ENCODE measurements around the gene TMEM267. TPM values are rescaled to one million over a fixed set of nuclear protein-coding genes. Genes with fewer than 3 reads are reported as not detected.

Gene TMEM267
- polyA plus RNA-seq, 1 donor from 2014 or later = 8.0 TPM

DNA sequence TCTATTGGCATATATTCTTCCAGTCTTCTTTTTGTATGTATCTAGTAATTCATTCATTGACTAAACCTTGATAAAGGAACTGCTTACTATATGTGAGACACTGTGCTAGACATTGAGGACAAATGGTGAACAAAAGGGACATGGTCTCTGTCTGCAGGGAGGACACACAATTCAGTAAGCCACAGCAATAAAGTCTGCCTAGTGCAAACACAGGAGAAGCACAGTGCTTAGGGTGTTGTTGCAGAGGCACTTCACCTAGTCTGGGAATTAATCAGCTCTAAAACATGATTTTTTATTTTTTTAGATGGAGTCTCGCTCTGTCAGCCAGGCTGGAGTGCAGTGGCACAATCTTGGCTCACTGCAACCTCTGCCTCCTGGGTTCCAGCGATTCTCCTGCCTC is 65.1 kb downstream of the TMEM267 start:
- no peaks in the 10 kb centered on the region for H3K27me3 ChIP-seq (ENCODE audit: insufficient read depth, low read depth, low read length)

GRCh38 chr5:43416803-43417394 is 66.8 kb downstream of the TMEM267 start:
- H3K27ac ChIP-seq (ENCODE audit: low read length) = no peak overlapping the region
- no peak overlapping the region for H3K4me2 ChIP-seq (ENCODE audit: low read length)
- H3K9ac ChIP-seq (ENCODE audit: low read length) = no peak overlapping the region

More for the DNA sequence above, 65.1 kb downstream of the TMEM267 start:
- Histone ChIP-seq H3F3A (ENCODE audit: insufficient read depth, low read length, poor library complexity, severe bottlenecking) (no peaks in the 10 kb centered on the region), H3K9ac (ENCODE audit: low read length) (no peak overlapping the region), H3K4me2 (ENCODE audit: low read length) (no peak overlapping the region), H3K9me2 (ENCODE audit: insufficient read depth, low read length) (no peaks in the 10 kb centered on the region), H3K9me3 (ENCODE audit: low read length) (no peaks in the 10 kb centered on the region), H3K27ac (ENCODE audit: low read length) (no peak overlapping the region), H4K20me1 (ENCODE audit: insufficient read depth) (no peaks in the 10 kb centered on the region), H3K4me3 (ENCODE audit: low read length) (no peak overlapping the region), H2AFZ (ENCODE audit: low read depth, low read length) (no peak overlapping the region), H3K79me2 (replicated peaks; ENCODE audit: insufficient read depth, low read length) (no peaks in the 10 kb centered on the region), H3K36me3 (ENCODE audit: insufficient read depth, low read length) (no peaks in the 10 kb centered on the region)
- TF ChIP-seq POLR2AphosphoS5 (IDR thresholded peaks at IDR 0.05) (no peak), MXI1 (conservative IDR thresholded peaks at IDR 0.05; ENCODE audit: poor library complexity, severe bottlenecking) (no peak)

More at GRCh38 chr5:43416803-43417394, 66.8 kb downstream of the TMEM267 start:
- no peak for TF ChIP-seq TAF1 (IDR thresholded peaks at IDR 0.05; ENCODE audit: low read depth)
- TF ChIP-seq, protein P1, sequence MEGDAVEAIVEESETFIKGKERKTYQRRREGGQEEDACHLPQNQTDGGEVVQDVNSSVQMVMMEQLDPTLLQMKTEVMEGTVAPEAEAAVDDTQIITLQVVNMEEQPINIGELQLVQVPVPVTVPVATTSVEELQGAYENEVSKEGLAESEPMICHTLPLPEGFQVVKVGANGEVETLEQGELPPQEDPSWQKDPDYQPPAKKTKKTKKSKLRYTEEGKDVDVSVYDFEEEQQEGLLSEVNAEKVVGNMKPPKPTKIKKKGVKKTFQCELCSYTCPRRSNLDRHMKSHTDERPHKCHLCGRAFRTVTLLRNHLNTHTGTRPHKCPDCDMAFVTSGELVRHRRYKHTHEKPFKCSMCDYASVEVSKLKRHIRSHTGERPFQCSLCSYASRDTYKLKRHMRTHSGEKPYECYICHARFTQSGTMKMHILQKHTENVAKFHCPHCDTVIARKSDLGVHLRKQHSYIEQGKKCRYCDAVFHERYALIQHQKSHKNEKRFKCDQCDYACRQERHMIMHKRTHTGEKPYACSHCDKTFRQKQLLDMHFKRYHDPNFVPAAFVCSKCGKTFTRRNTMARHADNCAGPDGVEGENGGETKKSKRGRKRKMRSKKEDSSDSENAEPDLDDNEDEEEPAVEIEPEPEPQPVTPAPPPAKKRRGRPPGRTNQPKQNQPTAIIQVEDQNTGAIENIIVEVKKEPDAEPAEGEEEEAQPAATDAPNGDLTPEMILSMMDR (IDR thresholded peaks at IDR 0.05; ENCODE audit: poor library complexity, severe bottlenecking) = no peak
- no peak for TF ChIP-seq POLR2AphosphoS5 (IDR thresholded peaks at IDR 0.05)
- TF ChIP-seq SMC3 (conservative IDR thresholded peaks at IDR 0.05; ENCODE audit: poor library complexity) = no peak
- no peak for TF ChIP-seq MXI1 (conservative IDR thresholded peaks at IDR 0.05; ENCODE audit: poor library complexity, severe bottlenecking)
- no peak for TF ChIP-seq EP300 (conservative IDR thresholded peaks at IDR 0.05; ENCODE audit: poor library complexity, severe bottlenecking)
- no peak for TF ChIP-seq REST (IDR thresholded peaks at IDR 0.05; ENCODE audit: borderline replicate concordance)
- no peak for TF ChIP-seq RAD21 (conservative IDR thresholded peaks at IDR 0.05)
- no peak overlapping the region for H2AFZ ChIP-seq (ENCODE audit: low read depth, low read length)
- no peaks in the 10 kb centered on the region for H3F3A ChIP-seq (ENCODE audit: insufficient read depth, low read length, poor library complexity, severe bottlenecking)
- no peaks in the 10 kb centered on the region for H4K20me1 ChIP-seq (ENCODE audit: insufficient read depth)
- H3K79me2 ChIP-seq (replicated peaks; ENCODE audit: insufficient read depth, low read length) = no peaks in the 10 kb centered on the region
- no peak overlapping the region for H3K4me3 ChIP-seq (ENCODE audit: low read length)
- no peaks in the 10 kb centered on the region for H3K9me2 ChIP-seq (ENCODE audit: insufficient read depth, low read length)
- H3K36me3 ChIP-seq (ENCODE audit: insufficient read depth, low read length) = no peaks in the 10 kb centered on the region
- no peaks in the 10 kb centered on the region for H3K27me3 ChIP-seq (ENCODE audit: insufficient read depth, low read depth, low read length)
- no peaks in the 10 kb centered on the region for H3K9me3 ChIP-seq (ENCODE audit: low read length)

Data from neural cell (in vitro differentiated cells).